CD4-positive, alpha-beta T cell treated with Interleukin-12 subunit alpha and Interleukin-12 subunit beta, for 1 hour (primary cell): ENCODE results near the gene RNF144B.

Source experiments
- DNase-seq: peaks from one replicate; pipeline ENCODE4 v3.0.0-alpha.2; 2020

RNF144B gene

DNA sequence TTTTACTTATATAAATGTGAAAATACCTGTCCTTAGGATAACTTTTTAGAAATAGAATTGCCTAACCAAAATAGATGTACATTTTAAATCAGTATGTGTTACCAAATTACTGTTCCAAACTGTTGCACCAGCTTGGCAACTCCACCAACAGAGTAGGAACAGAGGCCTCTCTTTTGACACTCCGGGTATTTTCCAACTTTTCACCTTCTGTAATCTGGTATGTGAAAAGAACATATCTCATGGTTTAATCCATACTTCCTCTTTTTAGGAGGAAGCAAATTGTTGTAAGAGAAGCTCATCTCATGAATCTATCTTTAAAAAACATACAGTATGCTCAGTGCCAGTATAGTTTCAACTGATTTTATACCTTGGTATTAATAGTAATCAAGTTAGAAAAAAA is 24.9 kb downstream of the RNF144B start:
- DNase-seq: no peak

DNA sequence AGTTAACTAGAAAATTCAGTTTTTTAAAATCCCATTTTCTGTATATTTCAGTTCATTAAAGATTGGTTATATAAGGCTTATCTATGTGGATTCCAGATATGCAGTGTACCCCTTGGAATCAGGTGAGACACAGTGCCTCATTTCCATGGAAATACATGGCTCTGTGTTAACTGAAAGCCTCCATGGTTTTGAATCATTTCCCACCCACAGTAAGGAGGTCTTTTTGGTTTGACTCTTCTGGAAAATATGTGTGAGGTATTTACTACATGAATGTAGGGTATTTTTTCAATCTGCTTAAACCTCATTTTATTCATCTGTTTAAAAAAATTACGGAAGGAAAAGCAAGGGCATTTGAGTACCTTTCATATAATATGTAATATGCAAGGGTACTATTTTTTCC is 25.5 kb downstream of the RNF144B start:
- DNase-seq: no peak

DNA sequence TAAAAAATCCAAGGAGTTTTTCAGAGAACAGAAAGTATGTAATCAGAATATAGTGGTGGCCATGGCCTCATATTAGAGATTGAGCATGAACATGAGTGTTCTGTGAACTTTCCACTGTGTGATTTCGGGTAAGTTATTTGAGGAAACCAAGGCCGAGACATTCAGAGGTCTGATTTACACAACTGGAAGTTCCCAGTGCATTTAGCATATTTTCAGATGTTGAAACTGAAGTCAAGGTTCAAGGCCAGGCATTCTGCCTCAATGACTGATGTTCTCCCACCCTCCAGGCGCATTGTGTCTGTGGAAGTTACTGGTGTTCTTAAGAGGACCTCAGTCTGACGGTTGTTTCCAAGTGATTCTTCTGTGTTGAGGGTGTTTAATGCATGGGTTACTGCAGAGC is 26.2 kb downstream of the RNF144B start:
- no peak for DNase-seq

DNA sequence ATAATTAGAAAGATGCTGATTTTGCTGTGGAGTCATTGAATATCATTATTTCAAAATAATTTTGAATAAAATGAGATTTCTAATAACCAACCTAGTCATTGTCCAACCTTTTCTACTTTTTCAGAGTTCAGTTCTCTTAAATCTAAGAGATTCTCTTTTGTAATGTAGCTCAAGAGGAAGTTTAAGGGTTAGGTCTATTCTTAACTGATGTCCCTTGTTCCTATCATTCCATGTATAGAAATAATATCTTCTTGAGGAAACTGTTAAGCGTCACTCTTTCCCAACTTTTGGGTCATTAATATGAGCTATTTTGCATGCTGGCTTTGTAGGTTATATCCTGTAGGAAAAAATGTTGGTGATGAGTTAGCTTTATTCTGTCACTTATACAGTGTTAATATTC is 27.0 kb downstream of the RNF144B start:
- no peak for DNase-seq

DNA sequence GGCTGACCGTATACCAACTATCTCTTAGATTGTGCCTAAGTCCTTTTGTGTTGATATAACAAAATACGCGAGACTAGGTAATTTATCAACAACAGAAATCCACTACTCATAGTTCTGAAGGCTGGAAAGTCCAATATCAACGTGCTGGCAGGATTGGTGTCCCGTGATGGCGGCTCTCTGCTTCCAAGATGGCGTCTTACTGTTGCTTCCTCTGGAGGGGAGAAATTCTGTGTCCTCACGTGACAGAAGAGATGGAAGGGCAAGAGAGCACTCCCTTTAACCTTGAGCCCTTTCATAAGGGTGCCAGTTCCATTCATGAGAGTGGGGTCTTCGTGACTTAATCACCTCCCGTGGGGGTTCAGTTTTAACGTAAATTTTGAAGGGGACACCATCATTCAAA is 28.1 kb downstream of the RNF144B start:
- DNase-seq: no peak

DNA sequence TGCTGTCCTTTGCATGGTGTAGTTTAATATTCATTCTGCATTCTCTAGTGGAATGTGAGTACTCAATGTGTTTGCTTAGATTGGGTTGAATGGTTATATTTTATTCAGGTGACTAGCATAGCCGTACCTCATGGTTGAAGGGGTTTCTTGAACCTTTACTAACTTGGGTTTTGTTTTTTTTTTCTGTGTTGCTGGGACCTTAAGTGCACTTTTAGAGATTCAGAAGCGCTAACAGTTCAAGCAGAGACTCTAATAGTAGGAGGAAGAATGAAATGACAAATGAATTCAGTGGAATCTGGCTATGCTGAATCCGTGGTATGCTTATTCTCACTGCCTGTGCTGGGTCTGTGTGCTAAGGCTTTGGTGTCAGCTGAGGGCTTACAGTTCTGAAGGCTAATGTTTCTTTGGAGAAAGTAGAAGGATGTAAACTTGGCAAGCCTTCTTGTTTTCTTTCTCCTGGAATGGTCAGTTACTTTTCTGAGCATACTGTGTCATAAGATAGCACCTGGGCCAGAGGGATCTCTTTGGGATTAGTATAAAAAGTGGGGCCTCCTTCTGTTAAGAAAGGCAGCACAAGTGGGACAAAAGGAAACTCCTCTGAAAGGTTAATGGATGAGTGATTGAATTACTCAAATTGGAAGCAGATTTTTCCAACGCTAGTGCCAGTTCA is 28.7 kb downstream of the RNF144B start:
- no peak for DNase-seq

DNA sequence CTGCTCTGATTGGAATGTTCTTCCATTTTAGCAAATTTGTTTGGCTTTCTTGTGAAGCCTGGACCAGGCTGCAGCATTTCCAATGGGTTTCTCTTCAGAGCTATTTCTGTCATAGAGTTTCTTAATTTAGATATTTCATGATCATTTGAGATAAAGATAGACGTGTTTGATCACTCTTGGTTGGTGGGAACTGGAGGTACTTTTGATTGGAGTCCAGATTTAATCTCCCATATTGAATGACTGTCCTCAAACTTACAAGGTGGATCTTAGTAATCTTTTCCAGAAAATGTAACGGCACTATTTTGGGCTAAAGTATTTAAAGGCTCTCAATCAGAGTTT is 29.2 kb downstream of the RNF144B start:
- DNase-seq: no peak

DNA sequence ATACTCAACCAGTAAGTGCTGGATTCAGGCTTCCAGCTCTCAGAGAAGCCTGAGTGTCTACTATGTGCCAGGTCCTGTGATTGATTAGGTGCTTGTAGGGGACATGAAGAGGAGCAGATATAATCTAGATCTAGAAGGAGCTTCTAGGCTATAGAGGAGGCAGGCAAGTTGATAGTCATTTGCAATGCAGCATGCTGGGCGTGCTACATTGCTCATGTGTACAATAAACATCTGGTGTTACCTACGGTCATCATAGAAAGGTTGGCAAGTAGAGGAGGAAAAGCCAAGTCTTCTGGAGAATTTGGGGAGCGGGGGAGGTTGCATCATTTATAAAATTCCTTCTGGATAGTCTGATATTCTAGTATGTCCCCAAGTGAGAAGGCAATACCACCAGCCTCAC is 33.2 kb downstream of the RNF144B start:
- DNase-seq: no peak

DNA sequence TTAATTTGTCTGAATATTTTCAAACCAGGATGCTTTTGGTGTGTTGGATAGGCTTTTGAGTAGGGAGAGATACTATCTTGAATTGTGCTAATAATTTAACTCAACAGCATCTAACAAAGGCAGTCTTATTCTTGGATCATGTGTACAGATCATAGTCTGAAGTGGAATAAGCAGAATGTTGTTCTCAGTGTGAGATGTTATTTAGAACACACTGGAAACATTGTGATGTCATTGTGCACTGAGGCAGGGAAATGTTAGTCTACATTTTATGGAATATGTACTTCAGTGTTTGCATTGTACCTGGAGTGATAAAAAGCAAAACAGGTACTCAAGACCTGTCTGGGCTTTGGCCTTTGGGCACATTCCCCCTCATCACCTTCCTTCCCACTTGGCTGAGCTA is 35.0 kb downstream of the RNF144B start:
- no peak for DNase-seq

DNA sequence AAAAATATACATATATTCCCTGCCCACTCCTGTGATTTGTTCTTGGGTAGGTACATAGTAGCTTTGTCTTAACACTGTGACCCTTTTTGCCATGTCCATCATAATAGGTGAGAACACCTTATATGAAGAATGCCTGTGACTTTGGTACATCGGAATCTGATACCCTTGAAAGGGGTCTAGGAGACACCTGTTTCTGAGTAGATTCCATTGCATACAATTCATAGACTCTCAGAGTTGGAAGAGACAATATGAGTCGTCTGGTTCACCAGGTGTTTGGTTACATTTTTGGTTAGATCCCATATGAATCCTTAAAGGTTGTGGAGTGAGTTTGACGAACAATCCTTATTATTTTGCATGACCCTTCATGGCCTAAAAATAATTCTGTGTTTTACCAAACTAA is 36.3 kb downstream of the RNF144B start:
- no peak for DNase-seq

DNA sequence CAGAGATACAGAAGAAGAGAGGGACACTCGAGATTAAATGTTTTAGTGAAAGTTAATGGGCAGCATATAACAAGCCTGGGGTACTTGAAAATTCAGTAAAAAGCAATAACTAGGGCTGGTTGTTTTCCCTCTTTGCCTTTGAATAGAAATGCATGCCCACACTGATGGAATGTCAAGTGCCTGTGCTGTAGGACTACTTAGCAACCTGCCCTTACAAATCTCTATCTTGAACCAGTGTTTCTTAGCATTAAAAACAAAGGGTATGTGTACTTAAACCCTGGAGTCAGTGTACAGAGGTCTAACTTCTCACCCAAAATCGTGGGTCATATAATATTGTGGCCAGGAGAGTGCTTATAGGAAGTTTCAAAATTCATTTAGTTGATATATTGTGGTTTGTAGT is 37.1 kb downstream of the RNF144B start:
- DNase-seq: no peak

DNA sequence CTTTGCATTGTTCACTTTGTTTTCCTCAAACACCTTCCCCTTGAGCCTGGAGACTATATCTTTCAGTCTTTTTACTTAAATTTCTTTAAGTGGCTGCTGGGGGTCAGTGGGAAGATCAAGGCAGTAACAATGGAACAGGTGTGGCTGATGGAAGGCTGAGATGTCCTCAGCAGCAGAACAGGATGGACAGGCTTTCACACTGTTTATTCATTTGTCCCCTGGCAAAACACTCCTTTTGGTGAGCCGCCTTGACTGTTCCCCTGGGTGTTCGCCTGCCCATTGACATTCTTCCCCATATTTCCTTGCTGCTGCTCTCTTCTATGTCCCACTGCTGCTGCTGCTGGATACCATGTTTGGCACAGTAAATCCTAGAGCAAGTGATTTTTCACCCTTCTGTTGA is 38.1 kb downstream of the RNF144B start:
- DNase-seq: no peak

DNA sequence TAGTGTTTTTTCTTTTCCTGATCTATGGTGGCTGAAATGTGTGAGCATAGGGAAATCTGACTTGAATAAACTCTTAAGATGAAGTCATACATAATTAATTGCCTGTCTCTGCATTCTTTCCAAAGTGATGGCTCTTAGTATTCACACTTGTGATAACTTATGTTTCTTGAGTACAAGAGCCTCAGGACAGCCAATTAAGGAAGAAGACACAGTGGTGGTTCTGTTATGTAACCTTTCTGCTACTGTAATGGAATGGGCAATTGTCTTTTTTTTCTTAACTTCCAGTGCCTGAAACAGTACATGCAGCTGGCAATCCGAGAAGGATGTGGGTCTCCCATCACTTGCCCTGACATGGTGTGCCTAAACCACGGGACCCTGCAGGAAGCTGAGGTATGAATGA is 40.1 kb downstream of the RNF144B start:
- DNase-seq: no peak

DNA sequence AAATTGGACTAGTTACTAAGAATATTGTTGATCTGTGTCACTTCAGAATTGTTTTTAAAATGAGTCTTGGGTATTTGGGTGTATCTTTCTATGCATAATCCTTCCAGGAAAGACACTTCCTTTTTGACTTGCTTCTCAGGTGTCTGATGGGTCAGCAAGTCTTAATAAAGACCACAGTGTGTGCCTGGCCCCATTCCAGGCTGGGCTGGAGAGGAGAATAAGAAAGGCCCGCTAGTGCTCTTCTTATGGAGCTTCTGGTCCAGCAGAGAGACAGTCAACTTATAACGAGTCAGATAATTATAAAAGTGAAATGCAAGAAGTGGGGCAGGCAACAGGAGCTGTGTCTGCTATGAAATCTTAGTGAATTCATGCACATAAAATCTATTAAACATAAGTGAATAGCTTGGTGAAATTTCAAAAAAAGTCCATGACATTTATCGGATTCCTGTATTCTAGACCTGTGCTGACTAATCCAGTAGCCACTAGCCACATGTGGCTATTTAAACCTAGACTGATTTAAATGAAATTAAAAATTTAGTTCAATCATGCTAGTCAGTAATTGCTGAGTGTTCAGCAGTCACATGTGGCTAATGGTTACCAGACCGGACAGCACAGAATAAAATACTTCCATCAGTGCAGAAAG is 42.6 kb downstream of the RNF144B start:
- DNase-seq: no peak

DNA sequence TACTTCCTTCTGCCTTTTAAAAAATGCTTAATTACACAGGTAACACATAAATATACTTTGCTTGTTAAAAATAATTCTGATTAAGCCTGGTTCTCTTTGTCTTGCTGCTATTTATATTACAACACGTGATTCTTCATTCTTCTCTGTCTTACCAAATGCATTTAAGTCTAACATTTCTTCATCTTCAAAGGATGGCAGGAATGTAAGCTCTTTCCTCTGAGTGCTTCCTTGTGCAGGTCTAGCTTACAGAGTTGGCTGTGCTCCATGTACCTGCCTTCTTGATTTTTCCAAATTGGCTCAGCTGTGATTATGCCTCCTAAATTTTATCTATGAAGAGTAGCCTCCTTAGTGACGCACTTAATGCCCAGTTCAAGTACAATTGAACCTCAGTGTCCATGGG is 44.4 kb downstream of the RNF144B start:
- no peak for DNase-seq

DNA sequence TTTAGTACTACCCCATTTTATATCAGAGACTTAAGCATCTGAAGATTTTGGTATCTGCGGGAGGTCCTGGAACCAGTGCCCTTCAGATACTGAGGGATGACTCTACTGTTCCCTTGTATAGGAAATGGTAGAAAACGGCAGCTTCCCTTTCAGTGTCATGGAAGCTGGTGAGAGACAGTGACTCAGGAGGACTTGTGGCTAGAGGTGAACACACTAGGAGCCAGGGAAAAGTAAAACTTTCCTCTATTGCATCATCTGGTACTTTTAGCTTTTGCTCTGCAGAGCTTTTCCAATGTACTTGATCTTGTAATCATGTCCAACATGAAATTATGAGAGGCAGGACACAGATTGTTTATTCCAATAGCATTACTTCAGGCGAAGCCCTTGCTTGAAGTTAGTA is 45.0 kb downstream of the RNF144B start:
- DNase-seq: no peak

DNA sequence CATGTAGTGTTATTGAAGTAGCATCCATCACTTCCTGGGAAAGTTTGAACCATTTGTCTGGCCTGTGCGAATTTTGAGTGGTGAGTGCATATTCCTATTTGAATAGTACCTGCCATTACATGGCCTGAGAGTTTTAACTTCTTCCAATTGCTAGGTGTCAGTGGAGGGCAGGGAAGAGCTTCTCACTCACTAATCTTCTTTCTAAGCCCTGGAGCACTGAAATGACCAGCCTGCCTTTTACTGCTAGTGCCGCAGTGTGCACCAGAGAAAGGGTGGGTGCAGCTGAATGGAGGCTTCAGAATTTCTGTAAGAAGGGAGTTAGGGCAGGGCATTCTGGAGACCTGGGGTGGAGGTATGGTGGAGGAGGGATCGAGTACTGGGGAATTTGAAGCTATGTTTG is 45.5 kb downstream of the RNF144B start:
- DNase-seq: no peak

DNA sequence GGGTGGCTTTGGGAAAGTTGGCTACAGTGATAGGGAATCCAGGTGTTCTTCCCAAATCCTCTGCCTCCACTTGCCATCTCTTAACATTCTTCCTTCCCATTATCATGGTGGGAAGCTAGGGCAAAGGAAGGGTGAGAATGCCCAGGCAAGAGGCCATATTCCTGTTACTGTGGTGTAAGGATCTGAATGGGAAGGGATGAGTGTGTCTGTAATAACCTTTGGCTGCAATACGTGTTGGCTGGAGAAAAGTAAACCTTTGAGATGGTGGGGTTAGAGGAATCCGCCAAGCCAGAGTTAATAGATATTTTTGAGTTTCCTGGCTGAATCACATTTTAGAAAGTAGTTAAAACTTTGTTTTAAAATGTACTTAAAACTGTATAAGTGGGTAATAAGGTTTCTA is 45.9 kb downstream of the RNF144B start:
- DNase-seq: no peak

DNA sequence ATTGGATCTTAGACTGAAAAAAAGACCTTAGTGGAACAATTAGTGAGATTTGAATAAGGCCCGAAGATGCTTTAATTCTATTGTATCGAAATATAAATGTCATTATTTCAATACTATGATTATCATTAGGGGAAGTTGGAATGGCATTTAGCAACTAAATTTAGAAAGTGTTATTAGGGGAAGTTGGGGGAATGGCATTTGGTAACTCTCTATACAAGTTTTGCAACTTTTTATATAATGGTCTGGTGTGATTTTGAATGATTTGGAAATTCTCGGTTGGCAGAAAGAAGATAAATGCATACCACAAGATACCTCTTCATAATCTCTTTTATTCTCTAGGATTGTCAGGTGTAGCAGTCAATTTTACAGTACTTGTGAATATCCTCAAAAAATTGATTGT is 49.2 kb downstream of the RNF144B start:
- DNase-seq: no peak

DNA sequence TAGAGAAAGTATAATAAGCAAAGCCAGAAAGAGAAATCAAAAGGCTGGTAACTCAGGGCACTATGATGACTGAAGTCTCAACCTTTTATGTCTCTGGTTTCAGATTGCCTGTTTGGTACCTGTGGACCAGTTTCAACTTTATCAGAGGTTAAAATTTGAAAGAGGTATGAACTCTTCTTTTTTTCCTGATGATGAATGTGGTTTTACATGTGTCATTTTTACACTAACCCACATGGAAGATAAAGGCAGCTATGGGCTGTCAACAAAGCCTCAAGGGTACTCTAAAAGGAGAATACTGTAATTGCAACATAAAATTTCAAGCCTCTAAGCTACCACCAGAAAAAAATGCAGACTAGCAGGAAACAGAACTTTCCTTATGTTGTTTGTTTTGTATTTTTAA is 52.4 kb downstream of the RNF144B start:
- no peak for DNase-seq

DNA sequence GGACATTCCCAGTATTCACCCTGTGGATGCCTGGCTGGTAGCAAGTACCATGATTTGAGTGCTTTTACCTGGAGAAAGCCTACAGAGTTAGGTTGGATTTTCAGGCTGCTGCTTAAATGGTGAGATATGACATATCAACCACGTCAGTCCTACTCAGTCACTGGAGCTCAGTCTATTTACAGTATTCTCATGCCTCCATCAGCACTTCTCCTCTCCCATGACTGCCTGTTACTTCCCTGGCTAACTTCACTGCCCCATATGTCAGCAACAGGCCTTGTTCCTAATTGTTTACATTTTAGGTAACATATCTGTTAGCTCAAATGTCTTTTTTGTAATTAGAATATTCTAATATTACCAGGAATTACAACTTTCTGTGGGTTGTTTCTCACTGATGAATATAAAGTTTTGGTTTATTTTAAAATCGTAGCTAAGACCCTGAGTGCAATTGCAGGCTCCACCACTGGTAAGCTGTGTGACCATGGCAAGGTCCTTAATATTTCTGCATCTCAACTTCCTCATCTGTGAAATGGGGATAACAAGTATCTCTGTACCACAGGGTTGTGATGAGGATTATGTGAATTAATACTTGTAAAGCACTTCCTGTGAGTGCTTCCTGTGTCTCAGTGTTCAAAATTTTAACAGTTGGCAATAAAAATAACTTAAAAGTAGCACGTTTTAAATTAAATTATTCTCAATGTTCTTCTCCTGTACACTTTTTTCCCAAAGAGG is 54.3 kb downstream of the RNF144B start:
- no peak for DNase-seq

DNA sequence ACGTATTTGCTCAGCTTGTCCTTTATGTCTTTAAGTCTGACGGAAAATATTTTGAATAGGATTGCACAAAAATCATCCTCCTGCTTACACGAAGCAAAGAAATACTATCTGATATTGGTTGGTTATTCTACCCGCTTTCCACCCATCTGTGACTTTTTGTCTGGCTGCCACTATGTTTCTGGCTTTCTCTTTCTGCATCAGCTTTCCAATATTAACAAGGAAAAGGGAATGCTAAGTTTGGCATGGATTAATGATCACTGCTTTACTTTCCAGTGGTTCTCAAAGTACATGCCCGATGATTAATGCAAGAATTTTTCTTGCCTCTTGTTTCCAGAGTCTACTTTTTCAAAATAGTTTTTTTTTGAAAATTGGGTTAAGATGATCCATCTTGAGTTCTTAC is 57.0 kb downstream of the RNF144B start:
- DNase-seq: no peak

DNA sequence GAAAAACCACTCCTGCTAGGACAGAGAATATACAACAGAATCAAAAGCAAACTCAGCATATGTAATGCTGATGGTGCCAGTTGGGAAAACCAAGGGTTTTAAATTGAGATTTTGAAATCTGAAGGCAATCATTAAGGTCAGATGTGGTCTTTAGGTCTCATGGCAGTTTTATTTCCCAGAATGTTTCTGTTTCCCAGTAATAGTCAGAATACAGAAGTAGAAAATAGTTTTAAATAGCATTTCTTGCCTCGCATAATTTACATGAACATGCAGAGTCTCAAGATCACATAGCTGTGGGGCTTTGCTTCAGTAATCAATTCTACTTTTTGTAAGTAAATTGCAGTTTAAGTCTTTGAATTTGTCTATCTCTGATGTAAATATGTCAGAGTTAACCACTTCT is 58.1 kb downstream of the RNF144B start:
- DNase-seq: no peak

DNA sequence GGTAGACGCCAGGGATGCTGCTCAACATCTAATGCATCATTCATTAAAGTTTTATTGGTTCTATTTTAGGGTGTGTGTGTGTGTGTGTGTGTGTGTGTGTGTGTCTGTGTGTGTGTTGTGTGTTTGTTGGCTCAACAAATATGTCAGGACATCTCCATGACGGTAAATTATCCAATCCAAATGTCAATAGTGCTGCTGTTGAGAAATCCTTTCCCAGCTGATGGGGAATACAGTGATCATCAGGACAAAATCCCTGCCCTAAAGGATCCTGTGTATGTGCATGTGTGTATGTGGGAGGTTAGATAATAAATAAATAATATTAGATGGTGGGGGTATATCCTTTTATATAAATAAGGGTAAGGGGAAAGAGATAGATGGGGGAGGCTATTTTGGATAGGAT is 59.6 kb downstream of the RNF144B start:
- DNase-seq: no peak

DNA sequence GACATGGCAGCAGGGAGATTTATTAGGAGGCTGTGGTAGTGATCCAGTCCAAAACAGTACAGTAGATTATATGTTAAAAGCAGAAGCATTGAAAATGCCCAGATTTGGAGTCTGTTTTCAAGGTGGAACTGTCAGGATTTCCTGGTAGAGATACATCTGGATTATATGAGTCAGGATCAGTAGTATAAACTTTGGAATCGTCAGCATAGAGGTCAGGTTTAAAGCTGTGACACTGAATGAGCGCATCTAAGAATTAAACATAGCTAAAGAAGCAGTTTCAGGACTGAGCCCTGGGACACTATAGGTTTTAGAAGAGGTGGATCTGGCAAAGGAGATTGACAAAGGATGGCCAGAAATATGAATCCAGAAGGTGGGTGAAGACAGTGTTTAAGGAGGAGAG is 60.4 kb downstream of the RNF144B start:
- no peak for DNase-seq
